ENCODE data around the gene DNAJC11.

GRCh38 chr1:6688757-6689156 is 12.9 kb downstream of the DNAJC11 start:
- TF ChIP-seq CTCF (IDR thresholded peaks at IDR 0.05): no peak
- TF ChIP-seq POLR2A (IDR thresholded peaks at IDR 0.05): no peak

Measured in Peyer's patch (tissue), 4 donors.